Fibroblast of skin of right biceps (primary cell): ENCODE measurements around the gene SPIRE1.
"Not testable (repeated sequence)": the region's sequence is repeated elsewhere in the genome, so short reads cannot be mapped to it uniquely, and the experiment has no call there.

Experiments
- DNase-seq: peaks from one replicate; pipeline ENCODE4 v3.0.0-alpha.2; 2013

Gene SPIRE1

GRCh38 chr18:12438257-12438656 is 219.7 kb downstream of the SPIRE1 start:
- no peak for DNase-seq

GRCh38 chr18:12435867-12436266 is 222.0 kb downstream of the SPIRE1 start:
- no peak for DNase-seq

- DNase-seq, result no peak
Observed at GRCh38 chr18:12434541-12434929, 223.4 kb downstream of the SPIRE1 start.

- no peak for DNase-seq
Observed at GRCh38 chr18:12433829-12434540, 223.9 kb downstream of the SPIRE1 start.

GRCh38 chr18:12432881-12433280 is 225.0 kb downstream of the SPIRE1 start:
- DNase-seq, result no peak

GRCh38 chr18:12432196-12432595 is 225.7 kb downstream of the SPIRE1 start:
- no peak for DNase-seq

- DNase-seq, result no peak
Observed at GRCh38 chr18:12431561-12431960, 226.3 kb downstream of the SPIRE1 start.

- no peak for DNase-seq
Observed at GRCh38 chr18:12430137-12430990, 227.5 kb downstream of the SPIRE1 start.

GRCh38 chr18:12429556-12429955 is 228.4 kb downstream of the SPIRE1 start:
- no peak for DNase-seq

GRCh38 chr18:12428923-12429322 is 229.0 kb downstream of the SPIRE1 start:
- DNase-seq, result no peak

- DNase-seq, result no peak
Observed at GRCh38 chr18:12426924-12427323, 231.0 kb downstream of the SPIRE1 start.

GRCh38 chr18:12424252-12424651 is 233.7 kb downstream of the SPIRE1 start:
- DNase-seq, result no peak

- DNase-seq, result no peak
Observed at GRCh38 chr18:12423820-12424219, 234.1 kb downstream of the SPIRE1 start.

- no peak for DNase-seq
Observed at GRCh38 chr18:12423393-12423792, 234.5 kb downstream of the SPIRE1 start.

GRCh38 chr18:12422936-12423335 is 235.0 kb downstream of the SPIRE1 start:
- no peak for DNase-seq

- no peak for DNase-seq
Observed at GRCh38 chr18:12421732-12422131, 236.2 kb downstream of the SPIRE1 start.

- DNase-seq, result no peak
Observed at GRCh38 chr18:12420821-12421421, 237.0 kb downstream of the SPIRE1 start.

- no peak for DNase-seq
Observed at GRCh38 chr18:12417687-12418086, 240.2 kb downstream of the SPIRE1 start.

- no peak for DNase-seq
Observed at GRCh38 chr18:12416098-12416729, 241.7 kb downstream of the SPIRE1 start.

- no peak for DNase-seq
Observed at GRCh38 chr18:12411456-12411855, 246.5 kb downstream of the SPIRE1 start.

GRCh38 chr18:12410747-12411146 is 247.2 kb downstream of the SPIRE1 start:
- DNase-seq, result not testable (repeated sequence)

GRCh38 chr18:12410081-12410481 is 247.8 kb downstream of the SPIRE1 start:
- DNase-seq, result no peak

- DNase-seq, result peak; percentile 44
Observed at GRCh38 chr18:12409469-12409868, 248.4 kb downstream of the SPIRE1 start.
